GM19238 (cell line): ENCODE results near the gene IKZF1.

Experiments used
- DNase-seq: peaks from one replicate; pipeline ENCODE4 v3.0.0; 2011; ENCODE audit warnings: low spot score; ENCODE audit not compliant: insufficient read length

The IKZF1 gene

DNA sequence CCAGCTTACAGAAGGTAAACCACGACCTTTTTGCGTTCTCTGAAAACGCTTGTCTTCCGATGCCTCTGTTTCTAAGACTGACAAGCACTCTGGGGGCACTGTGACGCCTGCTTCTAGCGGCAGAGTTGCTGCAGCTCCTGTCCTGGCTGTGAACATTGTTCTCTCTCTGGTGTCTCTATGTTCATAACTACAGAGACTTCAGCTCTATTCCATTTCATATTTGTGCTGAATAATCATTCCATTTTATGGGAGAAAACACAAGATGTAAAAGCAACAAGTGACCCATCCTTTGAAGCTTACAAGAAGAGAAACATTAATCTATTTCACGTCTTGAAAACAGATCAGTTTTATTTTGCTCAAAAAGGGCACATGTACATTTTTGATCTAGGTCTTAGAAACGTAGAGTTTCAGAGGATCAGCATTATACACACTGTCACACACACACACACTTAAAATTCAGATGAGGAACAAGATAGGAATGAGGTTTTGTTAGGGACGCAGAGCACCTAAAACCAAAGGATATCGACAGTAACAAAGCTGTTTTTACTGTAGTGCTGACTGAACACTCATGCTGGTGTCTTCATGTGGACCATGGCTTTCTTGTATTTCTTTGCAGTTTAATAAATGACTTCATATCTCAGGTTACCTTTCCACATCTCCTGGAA, 3.0 kb downstream of the IKZF1 start:
- DNase-seq, result no peak

DNA sequence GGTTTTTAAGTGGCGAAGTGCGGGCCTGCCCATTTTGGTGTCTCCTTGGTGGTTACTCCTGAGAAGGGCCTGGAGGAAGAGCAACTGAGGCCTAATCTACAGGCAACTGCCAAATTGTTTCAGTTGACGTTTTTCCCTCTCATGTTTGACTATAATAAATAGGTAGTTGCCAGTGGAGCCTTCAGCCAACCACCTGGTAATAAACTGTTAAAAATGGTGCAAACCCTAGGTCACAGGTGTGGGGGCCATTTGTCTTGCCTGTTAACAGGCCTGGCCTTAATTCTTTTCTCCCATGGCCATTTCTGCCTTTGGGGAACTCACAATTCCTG, 3.7 kb downstream of the IKZF1 start:
- no peak for DNase-seq

DNA sequence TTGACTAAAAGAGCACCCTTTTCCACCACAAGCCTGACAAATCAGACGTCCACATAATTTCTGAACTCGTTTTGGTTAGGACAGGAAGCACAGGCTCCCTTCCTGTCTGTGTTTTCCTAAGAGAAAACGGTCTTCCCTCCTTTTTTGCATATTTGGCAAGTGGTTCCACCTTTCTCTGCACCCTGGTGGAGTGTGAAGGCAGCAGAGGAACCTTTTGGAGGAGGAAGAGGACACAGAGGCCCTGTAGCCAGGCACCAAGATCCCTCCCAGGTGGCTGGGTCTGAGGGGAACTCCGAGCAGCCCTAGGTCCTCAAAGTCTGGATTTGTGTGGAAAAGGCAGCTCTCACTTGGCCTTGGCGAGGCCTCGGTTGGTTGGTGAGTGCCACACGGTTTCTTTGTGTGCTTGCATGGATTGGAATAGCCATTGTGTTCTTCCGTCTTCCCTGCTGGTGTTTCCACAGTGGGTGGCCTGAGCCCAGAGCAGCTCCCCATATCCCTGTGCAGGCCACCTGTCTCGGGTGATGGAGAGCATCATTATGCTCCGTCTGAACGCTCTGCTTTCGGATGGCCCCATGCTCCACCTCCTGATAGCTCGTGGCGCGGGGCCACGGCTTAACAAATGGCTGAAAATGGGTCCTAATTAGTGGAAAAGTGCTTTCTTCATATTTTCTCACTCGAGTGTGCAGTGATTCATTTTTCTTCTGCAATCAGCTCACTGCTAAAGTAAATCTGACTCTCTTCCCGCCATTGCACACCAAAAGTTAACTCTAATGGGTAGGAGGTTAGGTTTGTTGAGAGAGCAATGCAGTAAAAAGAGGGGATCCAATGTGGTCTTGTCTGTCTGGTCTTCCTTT, 4.2 kb downstream of the IKZF1 start:
- DNase-seq, result no peak

DNA sequence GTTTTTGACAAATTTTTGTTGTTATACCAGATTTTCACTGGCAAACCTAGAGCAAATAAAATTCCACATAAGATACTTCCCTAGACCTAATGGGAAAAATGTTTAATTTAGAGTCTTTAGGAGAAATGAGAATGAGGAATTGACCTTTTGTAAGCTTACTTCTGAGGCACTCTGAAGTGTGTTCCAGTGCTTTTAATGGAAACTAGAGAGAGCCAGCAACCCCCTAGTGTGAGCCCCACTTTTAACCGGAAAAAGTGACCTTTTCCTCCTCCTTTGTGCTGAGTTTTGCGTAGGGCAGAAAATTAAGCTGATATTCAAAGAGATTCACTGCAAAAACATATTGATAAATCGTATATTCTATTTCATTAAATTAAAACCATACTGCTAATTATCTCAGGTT, 5.2 kb downstream of the IKZF1 start:
- no peak for DNase-seq

DNA sequence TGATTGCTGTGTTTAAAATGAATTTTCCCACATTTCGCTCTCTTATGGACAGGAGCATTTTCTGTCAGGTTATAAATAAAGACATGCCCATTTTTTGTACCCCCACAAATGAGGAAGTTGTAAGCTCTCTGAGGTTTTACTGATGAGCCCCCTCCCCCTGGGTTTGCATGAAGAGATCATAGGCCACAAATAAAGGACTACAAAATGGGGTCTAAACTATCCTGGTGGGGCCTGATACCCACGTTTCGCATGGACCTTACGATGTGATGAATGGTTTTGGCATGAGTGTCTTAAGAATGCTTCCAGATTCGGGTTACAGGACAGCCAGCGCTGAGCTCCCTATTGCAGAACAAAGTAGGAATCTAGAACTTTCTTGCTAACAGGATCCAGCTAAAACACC, 5.8 kb downstream of the IKZF1 start:
- DNase-seq, result no peak

DNA sequence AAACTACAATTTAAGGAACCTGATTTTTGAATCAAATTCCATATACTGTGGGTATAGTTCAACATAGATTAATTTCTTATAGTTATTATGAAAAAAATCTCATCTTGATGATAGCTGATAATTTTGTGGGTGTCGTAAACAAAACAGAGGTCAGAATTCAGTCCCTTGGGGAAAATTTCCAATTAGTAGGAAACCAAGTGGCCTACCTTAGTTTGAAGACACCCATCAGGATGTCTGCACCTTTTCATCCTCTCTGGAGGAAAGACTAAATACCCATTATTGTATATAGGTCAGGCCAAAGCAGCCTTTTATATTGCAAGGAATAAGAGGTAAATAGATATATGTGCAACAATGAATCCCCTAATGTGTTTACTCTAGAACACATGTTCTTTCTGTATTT, 6.4 kb downstream of the IKZF1 start:
- no peak for DNase-seq

DNA sequence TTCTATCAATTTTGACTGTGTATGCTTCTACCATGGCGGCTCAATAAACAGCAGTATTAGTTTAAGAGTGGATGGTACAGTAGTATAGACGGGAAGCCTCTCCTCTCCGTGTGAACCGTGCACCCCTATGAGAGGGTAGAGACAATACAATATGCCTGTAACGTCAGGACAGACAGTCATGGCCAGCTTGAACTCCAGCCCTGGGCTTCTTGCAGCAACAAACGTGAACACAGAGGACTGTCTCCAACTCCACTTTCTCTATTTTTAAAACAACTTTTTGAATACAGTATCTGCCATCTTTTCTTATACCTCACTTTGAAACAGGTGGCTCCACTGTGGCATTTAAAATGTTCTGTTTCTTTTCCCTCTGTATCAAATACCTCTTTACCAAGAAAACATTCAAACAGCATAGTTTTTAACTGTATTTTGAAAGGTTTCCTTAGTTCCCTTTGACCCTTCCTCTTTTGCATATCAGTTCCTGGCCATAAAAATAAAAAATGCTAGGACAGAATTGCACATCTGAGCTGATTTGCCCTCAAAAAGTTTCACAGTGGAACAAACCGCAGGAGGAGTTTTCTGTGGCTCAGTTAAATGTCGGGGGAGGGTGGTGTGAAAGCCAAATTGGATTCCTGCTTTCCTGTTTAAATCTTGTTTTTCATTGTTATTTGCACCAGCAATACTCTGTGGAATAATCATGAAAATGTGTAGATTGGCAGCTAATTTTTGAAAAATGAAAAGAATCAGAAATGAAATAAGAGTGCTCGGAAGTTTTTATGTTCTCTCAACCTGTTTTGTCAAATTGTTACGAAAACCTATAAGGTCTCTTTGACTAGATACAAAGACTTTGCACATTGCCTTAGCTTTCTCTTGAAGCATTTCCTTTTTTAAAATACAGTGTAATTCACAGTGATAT, 8.0 kb downstream of the IKZF1 start:
- no peak for DNase-seq

DNA sequence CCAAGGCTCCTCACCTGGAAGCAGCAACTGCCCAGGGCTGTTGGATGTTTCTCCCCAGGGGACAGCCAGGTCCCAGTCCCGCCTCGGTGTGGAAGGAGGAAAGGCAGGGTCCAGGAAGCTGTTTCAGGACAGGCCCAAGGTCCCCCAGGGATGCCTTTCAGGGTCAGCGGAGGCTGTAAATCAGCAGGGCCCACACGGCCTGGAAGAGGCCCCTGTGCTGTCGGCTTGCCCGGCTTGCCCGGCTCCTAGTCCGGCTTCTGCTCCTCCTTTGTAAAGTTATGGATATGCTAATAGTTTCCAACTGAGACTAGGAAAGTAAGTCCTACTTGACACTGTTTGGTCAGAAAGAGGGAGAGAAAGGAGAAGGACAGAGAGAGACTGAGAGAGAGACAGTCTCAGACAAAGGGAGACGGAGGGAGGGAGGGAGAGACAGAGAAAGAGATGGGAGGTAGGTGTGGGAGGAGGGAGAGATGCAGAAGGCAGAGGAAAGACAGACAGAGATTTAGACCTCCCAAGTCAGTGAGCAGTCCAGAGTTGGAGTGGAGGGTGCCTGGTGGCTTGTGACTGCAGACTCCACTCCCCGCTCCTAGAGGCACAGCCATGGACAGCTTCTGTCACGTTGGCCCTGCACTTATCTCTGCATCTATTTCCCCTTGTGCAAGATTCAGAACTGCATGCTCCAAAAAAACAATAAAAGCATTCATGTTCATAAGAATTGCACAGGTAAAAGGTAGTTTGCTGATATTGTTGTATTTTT, 10.5 kb downstream of the IKZF1 start:
- no peak for DNase-seq

DNA sequence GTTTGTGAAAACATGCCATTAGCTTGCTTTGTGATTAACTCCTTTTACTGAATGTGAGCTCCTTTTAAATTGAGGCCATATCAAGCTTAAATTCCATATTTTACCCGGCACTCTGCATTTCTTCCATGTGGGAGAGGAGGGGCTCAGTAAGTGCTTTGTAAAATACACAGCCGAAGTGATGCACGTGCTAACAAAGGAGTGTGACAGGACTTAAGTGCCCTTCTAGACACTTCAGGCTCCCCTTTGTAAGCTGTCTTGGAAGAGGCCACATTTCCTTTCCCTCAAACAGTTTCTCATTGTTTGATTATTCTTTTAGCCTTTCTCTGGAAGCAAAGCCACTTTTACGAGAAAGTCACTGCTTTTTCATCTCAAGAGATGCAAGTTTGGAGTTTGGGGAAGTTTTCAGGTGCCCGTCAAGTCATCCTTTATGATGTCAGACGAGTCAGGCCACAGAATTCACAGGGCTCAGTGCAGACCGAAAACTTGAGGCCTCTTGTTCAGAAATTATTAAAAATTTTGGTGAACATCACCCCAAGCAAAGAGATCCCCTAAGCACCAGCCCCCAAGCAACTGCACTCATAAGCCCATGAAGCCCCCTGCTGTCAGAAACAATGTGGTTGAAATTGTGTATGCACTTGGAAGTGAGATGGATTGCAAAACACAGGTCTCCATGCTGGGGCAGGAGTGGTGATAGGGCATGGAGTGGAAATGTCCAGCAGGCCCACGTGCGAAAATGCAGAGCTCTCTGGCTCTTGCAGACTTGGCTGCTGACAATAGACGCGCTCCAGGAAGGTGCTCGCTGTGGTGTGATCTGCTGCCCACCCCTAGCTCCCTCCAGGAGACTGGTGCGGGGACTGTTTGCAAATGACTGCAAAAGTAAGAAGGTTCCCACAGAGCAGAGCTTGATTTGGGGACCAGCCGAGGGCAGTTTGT, 11.5 kb downstream of the IKZF1 start:
- DNase-seq, result no peak

DNA sequence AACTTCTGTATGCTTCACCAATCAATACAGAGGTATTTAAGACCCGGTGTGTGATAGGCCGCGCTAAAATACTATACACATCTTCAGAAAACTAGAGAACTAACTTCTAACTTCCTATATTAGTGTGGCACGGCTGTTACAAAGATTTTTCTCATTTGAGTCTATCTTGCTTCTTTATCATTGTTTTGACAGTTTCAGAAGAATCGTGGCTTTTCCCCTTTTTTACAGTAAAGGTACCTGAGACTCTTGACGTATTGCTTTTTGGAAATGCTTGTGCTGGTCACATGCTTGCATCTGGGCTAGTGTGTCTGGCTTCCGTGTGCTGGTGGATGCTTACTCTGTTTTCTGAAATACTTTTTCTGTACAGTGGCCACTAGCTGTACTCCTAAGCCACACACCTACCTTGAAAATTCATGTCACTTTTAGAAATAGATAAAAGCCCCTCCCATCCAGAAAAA, 12.7 kb downstream of the IKZF1 start:
- no peak for DNase-seq

DNA sequence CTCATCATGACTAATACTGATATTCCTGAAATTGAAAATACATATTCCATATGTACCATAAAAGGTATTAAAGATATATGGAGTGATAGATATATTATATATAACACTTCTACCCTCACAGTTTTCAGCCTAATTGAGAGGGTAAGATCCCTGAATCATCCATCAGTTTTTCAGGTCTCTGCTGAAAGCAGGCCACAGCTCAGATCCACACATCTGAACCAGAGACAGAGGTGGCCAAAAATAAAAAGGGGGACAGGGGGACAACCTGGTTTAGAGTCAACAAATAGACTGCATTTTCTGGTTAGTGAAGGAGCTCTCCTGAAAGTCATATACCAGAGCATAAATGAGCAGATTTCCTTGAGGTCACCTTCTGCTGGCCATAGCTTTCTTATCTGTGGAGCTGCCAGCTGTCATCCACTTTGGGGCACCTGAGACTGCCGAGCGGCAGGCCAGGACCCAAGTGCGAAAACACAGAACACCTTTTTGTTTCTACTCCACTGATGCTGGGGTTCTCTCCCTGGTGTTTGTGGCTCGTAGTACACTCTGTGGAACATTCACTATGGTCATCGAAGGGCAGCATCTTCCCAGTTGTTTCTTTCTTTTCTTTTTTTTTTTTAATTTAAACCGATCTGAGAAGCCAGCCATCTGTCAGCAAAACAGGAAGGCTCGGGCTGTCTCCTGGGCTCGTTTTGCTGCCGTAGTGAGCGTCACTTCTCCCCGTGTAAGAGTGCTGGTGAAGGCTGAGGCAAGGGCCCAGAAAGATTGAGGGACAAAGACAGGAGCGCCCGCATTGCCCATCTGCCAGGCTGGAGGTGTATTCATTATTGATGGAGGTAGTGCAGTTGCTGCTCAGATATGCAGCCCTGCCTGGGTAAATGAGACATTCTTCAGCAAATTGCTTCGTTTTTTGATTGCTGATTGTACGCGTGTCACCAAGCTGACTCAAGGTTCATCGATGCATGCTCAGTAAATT, 13.5 kb downstream of the IKZF1 start:
- DNase-seq, result no peak

DNA sequence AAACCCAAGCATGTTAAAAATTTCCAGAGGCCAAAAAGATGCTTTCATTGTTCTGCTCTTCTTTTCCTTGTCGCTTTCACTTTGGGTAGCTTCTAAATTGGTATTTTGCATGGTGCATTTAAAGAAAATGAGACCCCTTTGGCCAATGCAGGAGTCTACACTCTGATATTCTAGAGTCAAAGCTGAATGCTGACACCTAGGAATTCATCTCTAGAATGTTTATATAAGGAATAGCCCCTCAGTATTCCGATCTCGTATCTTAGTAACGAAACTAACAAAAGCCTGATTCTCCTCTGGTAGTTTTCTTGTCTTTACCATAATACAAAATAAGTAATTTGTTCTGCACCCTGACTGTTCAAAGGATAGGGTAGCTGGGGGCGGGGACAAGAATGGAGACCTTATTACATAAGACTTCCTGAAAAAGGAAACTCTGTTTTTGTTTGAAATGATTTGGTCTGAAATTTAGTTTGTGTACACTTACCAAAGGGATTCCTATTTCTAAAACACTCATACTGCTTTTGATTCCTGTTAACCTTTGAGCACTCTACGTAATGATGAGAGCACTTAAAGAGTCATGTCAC, 17.1 kb downstream of the IKZF1 start:
- DNase-seq, result no peak

DNA sequence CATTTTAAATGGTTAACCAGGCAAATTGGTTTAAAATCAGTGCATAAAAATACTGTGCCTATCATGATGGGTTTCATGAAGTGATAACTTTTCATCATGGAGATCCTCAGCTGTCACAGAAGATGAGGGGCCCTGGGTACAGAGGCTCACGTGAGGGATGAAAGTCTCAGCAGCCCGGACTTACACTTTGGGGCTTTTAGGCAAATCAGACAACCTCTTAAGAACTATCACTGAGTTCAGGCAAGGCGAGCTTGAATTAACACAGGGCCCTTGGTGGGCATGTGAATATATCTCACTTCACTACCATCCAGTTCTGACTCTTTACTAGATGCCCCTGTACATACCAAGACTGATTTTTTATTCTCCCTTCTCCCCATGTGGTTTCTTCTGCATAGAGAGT, 19.6 kb downstream of the IKZF1 start:
- no peak for DNase-seq

DNA sequence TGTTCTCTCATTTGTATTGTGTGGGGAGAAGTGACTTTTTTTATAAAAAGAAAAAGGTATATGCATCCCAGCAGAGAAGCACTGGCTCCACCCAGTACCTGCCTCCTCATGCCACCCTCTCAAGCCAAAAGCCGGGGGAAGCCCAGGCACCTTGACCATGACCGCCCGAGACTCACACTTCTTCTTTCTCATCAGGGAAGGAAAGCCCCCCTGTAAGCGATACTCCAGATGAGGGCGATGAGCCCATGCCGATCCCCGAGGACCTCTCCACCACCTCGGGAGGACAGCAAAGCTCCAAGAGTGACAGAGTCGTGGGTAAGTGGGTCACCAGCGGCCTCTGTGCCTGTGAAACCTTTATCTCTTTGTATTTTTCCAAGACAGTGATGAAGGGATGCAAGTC, 22.9 kb downstream of the IKZF1 start:
- no peak for DNase-seq

DNA sequence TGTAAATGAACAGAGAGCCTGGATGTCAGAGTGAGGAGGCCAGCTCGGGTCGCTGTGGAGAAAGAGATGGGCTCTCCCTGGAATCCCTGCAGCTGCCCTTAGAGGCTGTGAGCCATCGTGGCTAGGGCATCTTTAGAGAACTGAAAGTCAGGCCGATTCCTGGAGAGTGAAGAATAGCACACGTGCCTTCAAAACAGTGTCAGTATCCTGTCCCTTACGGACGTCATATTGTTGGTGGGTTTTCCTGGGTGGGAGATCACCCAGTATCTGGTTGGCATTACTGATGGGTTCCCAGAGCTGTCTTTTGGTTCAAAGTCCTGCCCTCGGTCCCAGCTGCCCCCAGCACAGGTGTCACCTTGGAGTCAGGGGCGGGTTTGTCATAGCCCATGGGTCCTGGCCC, 25.3 kb downstream of the IKZF1 start:
- no peak for DNase-seq

DNA sequence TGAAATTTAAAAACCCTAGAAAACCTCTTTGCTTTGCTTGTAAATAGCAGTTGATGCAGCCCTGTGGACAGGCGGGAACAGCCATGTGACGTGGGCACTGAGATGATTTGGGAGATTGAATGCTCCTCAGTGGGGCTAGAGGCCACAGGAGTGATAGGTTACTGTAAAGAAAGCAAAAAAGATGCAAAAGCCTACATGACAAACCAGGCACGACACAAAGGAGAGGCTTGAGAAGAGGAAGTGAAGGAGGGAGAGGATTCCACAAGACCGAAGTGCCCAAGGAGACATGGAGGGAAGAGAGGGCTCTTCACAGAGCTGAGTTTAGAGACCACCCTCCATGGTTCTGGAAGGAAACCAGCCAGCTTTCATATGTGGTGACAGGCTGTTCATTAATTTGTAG, 25.7 kb downstream of the IKZF1 start:
- no peak for DNase-seq

DNA sequence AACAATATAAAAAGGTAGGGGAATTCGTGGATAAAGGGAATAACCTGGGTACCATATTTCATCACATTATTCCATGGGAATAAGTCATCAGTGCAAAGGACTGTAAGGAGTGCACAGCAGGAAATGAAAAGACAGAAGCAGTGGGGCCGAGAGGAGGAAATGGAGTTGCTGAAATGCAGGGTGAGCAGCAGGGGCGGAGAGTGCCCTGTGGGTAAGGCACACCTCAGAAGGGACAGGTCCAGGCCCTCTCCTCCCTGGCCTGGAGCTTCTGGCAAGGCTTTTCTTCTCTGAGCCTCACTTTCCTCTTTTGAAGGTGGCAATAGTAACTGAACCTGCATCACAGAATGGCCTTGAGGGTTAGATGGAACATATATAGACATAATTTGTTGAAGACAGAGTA, 26.2 kb downstream of the IKZF1 start:
- no peak for DNase-seq

DNA sequence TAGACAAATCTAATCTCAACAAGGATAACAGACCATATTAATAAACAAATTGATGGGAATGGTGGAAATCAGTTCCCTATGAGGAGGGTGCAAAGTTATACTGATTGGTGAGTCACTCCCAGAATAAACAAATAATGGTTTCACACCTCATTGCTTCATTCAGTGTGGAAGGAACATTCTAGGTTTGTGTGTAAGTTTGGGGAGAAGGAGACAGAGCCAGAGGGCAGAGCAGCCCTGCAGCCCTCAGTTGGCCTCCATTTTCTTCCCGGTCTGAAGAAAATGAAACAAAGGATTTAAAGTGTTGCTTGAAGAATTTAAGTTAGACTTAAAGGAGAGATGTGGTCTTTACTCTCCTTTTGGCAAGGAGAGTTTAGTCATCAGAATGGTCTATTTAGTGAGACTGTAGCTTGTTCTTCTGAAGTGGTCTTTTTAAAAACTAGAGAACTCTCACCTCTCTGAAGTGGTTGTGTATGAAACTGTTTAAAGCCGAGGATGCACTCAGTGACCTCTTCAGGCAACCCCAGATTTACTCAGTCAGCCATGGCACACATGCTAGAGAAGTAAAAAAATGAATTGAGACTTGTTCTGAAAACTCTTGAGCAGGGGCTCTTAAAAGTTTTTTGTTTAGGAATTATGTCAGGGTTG, 27.2 kb downstream of the IKZF1 start:
- no peak for DNase-seq
